K562 (cell line): ENCODE data around the gene SETDB2. TPM values are rescaled to one million over a fixed set of nuclear protein-coding genes. Genes with fewer than 3 reads are reported as not detected.

Source experiments
- polyA plus RNA-seq, 8 experiments: library from polyadenylated mRNA; depleted of rRNA in 4 of 8; stranded (reverse) in 5 of 8; unstranded in 3 of 8; fragments of >200 nt; fragmentation: Nextera tagmentation in 2 of 8; fragmentation: Illumina TruSeq in 1 of 8; extraction: Ambion mirVana in 2 of 8; extraction: Trizol in 1 of 8; gene quantifications; 2 replicates each; pipeline versions ENCODE4 v1.2.1 to v1.2.3, GENCODE V29; 2011 to 2014; ENCODE audit warnings: inconsistent platforms in 1 of 8, missing spikeins in 1 of 8
- total RNA-seq, 7 experiments: library from RNA; depleted of rRNA in 6 of 7; stranded (reverse); fragments of >200 nt in 6 of 7; fragmentation: Illumina TruSeq in 2 of 7; extraction: Trizol in 2 of 7; gene quantifications; 2 replicates each; pipeline versions ENCODE4 v1.2.1 to v1.2.3, GENCODE V29; 2011 to 2021; ENCODE audit warnings: low replicate concordance in 1 of 7

The SETDB2 gene
- total and polyA plus RNA-seq, 9 of the 15 experiments (the other 6 are each of a cell fraction or from before 2014, with no cell fraction given), result 1.0 to 9.0 (median 6.1) TPM

Other genes starting within 250 kb of the SETDB2 start
- not detected in 2 replicates for gene MLNR, start 223.9 kb upstream of the SETDB2 start, total RNA-seq (2014; rRNA removed)
- not detected in 2 replicates for gene MLNR, start 223.9 kb upstream of the SETDB2 start, total RNA-seq (2014; rRNA removed; fragmentation: Illumina TruSeq; extraction: Trizol)
- gene MLNR, start 223.9 kb upstream of the SETDB2 start, total RNA-seq (2015; rRNA removed; fragmentation: Illumina TruSeq; extraction: Trizol), result not detected in 2 replicates
- gene MLNR, start 223.9 kb upstream of the SETDB2 start, total RNA-seq (2021), result not detected in 2 replicates
- not detected in 2 replicates for gene MLNR, start 223.9 kb upstream of the SETDB2 start, polyA plus RNA-seq (2011; rRNA removed)
- not detected in 2 replicates for gene MLNR, start 223.9 kb upstream of the SETDB2 start, polyA plus RNA-seq (2014; fragmentation: Illumina TruSeq; extraction: Trizol)
- not detected for gene MLNR, start 223.9 kb upstream of the SETDB2 start, polyA plus RNA-seq (2014; fragmentation: Nextera tagmentation; extraction: Ambion mirVana)
- not detected in 2 replicates for gene MLNR, start 223.9 kb upstream of the SETDB2 start, polyA plus RNA-seq (2014; rRNA removed)
- 4.1 and 4.6 TPM in 2 replicates for gene CDADC1, start 196.3 kb upstream of the SETDB2 start, total RNA-seq (2014; rRNA removed)
- 6.6 and 6.8 TPM in 2 replicates for gene CDADC1, start 196.3 kb upstream of the SETDB2 start, total RNA-seq (2014; rRNA removed; fragmentation: Illumina TruSeq; extraction: Trizol)
- gene CDADC1, start 196.3 kb upstream of the SETDB2 start, total RNA-seq (2015; rRNA removed; fragmentation: Illumina TruSeq; extraction: Trizol), result 4.1 and 6.3 TPM in 2 replicates
- gene CDADC1, start 196.3 kb upstream of the SETDB2 start, total RNA-seq (2021), result 7.0 and 8.0 TPM in 2 replicates
- 4.1 and 4.3 TPM in 2 replicates for gene CDADC1, start 196.3 kb upstream of the SETDB2 start, polyA plus RNA-seq (2011; rRNA removed)
- gene CDADC1, start 196.3 kb upstream of the SETDB2 start, polyA plus RNA-seq (2014; fragmentation: Illumina TruSeq; extraction: Trizol), result 5.9 and 7.3 TPM in 2 replicates
- gene CDADC1, start 196.3 kb upstream of the SETDB2 start, polyA plus RNA-seq (2014; fragmentation: Nextera tagmentation; extraction: Ambion mirVana), result 10 to 100 TPM; 11.4 to 11.8 TPM
- gene CDADC1, start 196.3 kb upstream of the SETDB2 start, polyA plus RNA-seq (2014; rRNA removed), result 6.3 and 8.8 TPM in 2 replicates
- 1.1 and 1.3 TPM in 2 replicates for gene CAB39L, start 210 bp upstream of the SETDB2 start, total RNA-seq (2014; rRNA removed)
- 2.5 and 2.6 TPM in 2 replicates for gene CAB39L, start 210 bp upstream of the SETDB2 start, total RNA-seq (2014; rRNA removed; fragmentation: Illumina TruSeq; extraction: Trizol)
- 2.6 and 2.8 TPM in 2 replicates for gene CAB39L, start 210 bp upstream of the SETDB2 start, total RNA-seq (2015; rRNA removed; fragmentation: Illumina TruSeq; extraction: Trizol)
- gene CAB39L, start 210 bp upstream of the SETDB2 start, total RNA-seq (2021), result 1.4 and 1.5 TPM in 2 replicates
- 0.74 and 4.2 TPM in 2 replicates for gene CAB39L, start 210 bp upstream of the SETDB2 start, polyA plus RNA-seq (2011; rRNA removed)
- 2.1 and 2.9 TPM in 2 replicates for gene CAB39L, start 210 bp upstream of the SETDB2 start, polyA plus RNA-seq (2014; fragmentation: Illumina TruSeq; extraction: Trizol)
- 1 to 10 TPM; 2.9 to 3.0 TPM for gene CAB39L, start 210 bp upstream of the SETDB2 start, polyA plus RNA-seq (2014; fragmentation: Nextera tagmentation; extraction: Ambion mirVana)
- gene CAB39L, start 210 bp upstream of the SETDB2 start, polyA plus RNA-seq (2014; rRNA removed), result 1.7 and 2.2 TPM in 2 replicates
- gene PHF11, start 51.7 kb downstream of the SETDB2 start, total RNA-seq (2014; rRNA removed), result 4.0 and 4.3 TPM in 2 replicates
- gene PHF11, start 51.7 kb downstream of the SETDB2 start, total RNA-seq (2014; rRNA removed; fragmentation: Illumina TruSeq; extraction: Trizol), result 5.3 and 6.3 TPM in 2 replicates
- gene PHF11, start 51.7 kb downstream of the SETDB2 start, total RNA-seq (2015; rRNA removed; fragmentation: Illumina TruSeq; extraction: Trizol), result 5.5 and 5.9 TPM in 2 replicates
- 6.0 and 7.3 TPM in 2 replicates for gene PHF11, start 51.7 kb downstream of the SETDB2 start, total RNA-seq (2021)
- 4.1 and 4.8 TPM in 2 replicates for gene PHF11, start 51.7 kb downstream of the SETDB2 start, polyA plus RNA-seq (2011; rRNA removed)
- gene PHF11, start 51.7 kb downstream of the SETDB2 start, polyA plus RNA-seq (2014; fragmentation: Illumina TruSeq; extraction: Trizol), result 6.5 and 7.0 TPM in 2 replicates
- 1 to 10 TPM; 1.9 to 2.2 TPM for gene PHF11, start 51.7 kb downstream of the SETDB2 start, polyA plus RNA-seq (2014; fragmentation: Nextera tagmentation; extraction: Ambion mirVana)
- 3.7 and 7.0 TPM in 2 replicates for gene PHF11, start 51.7 kb downstream of the SETDB2 start, polyA plus RNA-seq (2014; rRNA removed)
- 4.1 and 4.5 TPM in 2 replicates for gene RCBTB1, start 141.3 kb downstream of the SETDB2 start, total RNA-seq (2014; rRNA removed)
- 11.3 and 13.1 TPM in 2 replicates for gene RCBTB1, start 141.3 kb downstream of the SETDB2 start, total RNA-seq (2014; rRNA removed; fragmentation: Illumina TruSeq; extraction: Trizol)
- gene RCBTB1, start 141.3 kb downstream of the SETDB2 start, total RNA-seq (2015; rRNA removed; fragmentation: Illumina TruSeq; extraction: Trizol), result 6.7 and 7.4 TPM in 2 replicates
- gene RCBTB1, start 141.3 kb downstream of the SETDB2 start, total RNA-seq (2021), result 8.4 and 9.0 TPM in 2 replicates
- 7.0 and 10.6 TPM in 2 replicates for gene RCBTB1, start 141.3 kb downstream of the SETDB2 start, polyA plus RNA-seq (2011; rRNA removed)
- gene RCBTB1, start 141.3 kb downstream of the SETDB2 start, polyA plus RNA-seq (2014; fragmentation: Illumina TruSeq; extraction: Trizol), result 8.0 and 9.0 TPM in 2 replicates
- 1 to 10 TPM; 4.0 to 5.9 TPM for gene RCBTB1, start 141.3 kb downstream of the SETDB2 start, polyA plus RNA-seq (2014; fragmentation: Nextera tagmentation; extraction: Ambion mirVana)
- 9.0 TPM in 2 replicates for gene RCBTB1, start 141.3 kb downstream of the SETDB2 start, polyA plus RNA-seq (2014; rRNA removed)
- 0.45 TPM in 2 replicates for gene ARL11, start 184.2 kb downstream of the SETDB2 start, total RNA-seq (2014; rRNA removed)
- 0.36 and 0.38 TPM in 2 replicates for gene ARL11, start 184.2 kb downstream of the SETDB2 start, total RNA-seq (2014; rRNA removed; fragmentation: Illumina TruSeq; extraction: Trizol)
- gene ARL11, start 184.2 kb downstream of the SETDB2 start, total RNA-seq (2015; rRNA removed; fragmentation: Illumina TruSeq; extraction: Trizol), result 0.68 and 0.87 TPM in 2 replicates
- gene ARL11, start 184.2 kb downstream of the SETDB2 start, total RNA-seq (2021), result 0.45 and 0.84 TPM in 2 replicates
- 0.33 and 0.38 TPM in 2 replicates for gene ARL11, start 184.2 kb downstream of the SETDB2 start, polyA plus RNA-seq (2011; rRNA removed)
- 0.53 and 0.56 TPM in 2 replicates for gene ARL11, start 184.2 kb downstream of the SETDB2 start, polyA plus RNA-seq (2014; fragmentation: Illumina TruSeq; extraction: Trizol)
- gene ARL11, start 184.2 kb downstream of the SETDB2 start, polyA plus RNA-seq (2014; fragmentation: Nextera tagmentation; extraction: Ambion mirVana), result under 1 TPM; 0.18 to 0.20 TPM
- 0.73 and 0.77 TPM in 2 replicates for gene ARL11, start 184.2 kb downstream of the SETDB2 start, polyA plus RNA-seq (2014; rRNA removed)
- gene EBPL, start 247.2 kb downstream of the SETDB2 start, total RNA-seq (2014; rRNA removed), result 55.2 and 60.9 TPM in 2 replicates
- gene EBPL, start 247.2 kb downstream of the SETDB2 start, total RNA-seq (2014; rRNA removed; fragmentation: Illumina TruSeq; extraction: Trizol), result 44.0 and 44.6 TPM in 2 replicates
- gene EBPL, start 247.2 kb downstream of the SETDB2 start, total RNA-seq (2015; rRNA removed; fragmentation: Illumina TruSeq; extraction: Trizol), result 33.2 and 34.9 TPM in 2 replicates
- 40.8 and 49.0 TPM in 2 replicates for gene EBPL, start 247.2 kb downstream of the SETDB2 start, total RNA-seq (2021)
- gene EBPL, start 247.2 kb downstream of the SETDB2 start, polyA plus RNA-seq (2011; rRNA removed), result 58.2 and 68.3 TPM in 2 replicates
- 33.4 and 43.0 TPM in 2 replicates for gene EBPL, start 247.2 kb downstream of the SETDB2 start, polyA plus RNA-seq (2014; fragmentation: Illumina TruSeq; extraction: Trizol)
- gene EBPL, start 247.2 kb downstream of the SETDB2 start, polyA plus RNA-seq (2014; fragmentation: Nextera tagmentation; extraction: Ambion mirVana), result 1 to 10 TPM; 5.2 to 8.5 TPM
- 64.7 and 71.4 TPM in 2 replicates for gene EBPL, start 247.2 kb downstream of the SETDB2 start, polyA plus RNA-seq (2014; rRNA removed)